Liver (tissue), 9 donors: ENCODE measurements around the gene GPD1. TPM values are rescaled to one million over a fixed set of nuclear protein-coding genes. Genes with fewer than 3 reads are reported as not detected.

ENCODE experiments used
- DNase-seq: peaks from one replicate; pipeline ENCODE4 v3.0.0-alpha.2; 2017; ENCODE audit warnings: low spot score
- H3K27ac ChIP-seq, 2 donors: one replicate each; pipeline ENCODE4 v1.7.0; 2013; ENCODE audit warnings: inconsistent platforms in 2 of 2, low read length in 2 of 2, control low read depth in 1 of 2, low read depth in 1 of 2, mild to moderate bottlenecking in 1 of 2
- H3K27me3 ChIP-seq, 4 donors: one replicate each; pipeline versions ENCODE4 v1.6.1 to v1.7.0; 2013; ENCODE audit warnings: low read length in 3 of 4, inconsistent platforms in 1 of 4, mild to moderate bottlenecking in 1 of 4, moderate library complexity in 1 of 4; ENCODE audit not compliant: control insufficient read depth in 4 of 4, insufficient read depth in 4 of 4
- H3K36me3 ChIP-seq, 4 donors: one replicate each; pipeline versions ENCODE4 v1.6.1 to v1.7.0; 2013; ENCODE audit warnings: low read length in 3 of 4, mild to moderate bottlenecking in 3 of 4, low read depth in 1 of 4, moderate library complexity in 1 of 4; ENCODE audit not compliant: control insufficient read depth in 4 of 4, insufficient read depth in 3 of 4
- H3K4me1 ChIP-seq, 4 donors: one replicate each; pipeline versions ENCODE4 v1.6.1 to v1.7.0; 2013; ENCODE audit warnings: low read length in 3 of 4, mild to moderate bottlenecking in 3 of 4, moderate library complexity in 1 of 4; ENCODE audit not compliant: control insufficient read depth in 4 of 4, insufficient read depth in 4 of 4
- H3K4me3 ChIP-seq, 3 donors: one replicate each; pipeline versions ENCODE4 v1.6.1 to v1.7.0; 2013; ENCODE audit warnings: low read length in 3 of 3, control low read depth in 1 of 3, low read depth in 1 of 3, mild to moderate bottlenecking in 1 of 3
- H3K9ac ChIP-seq, 2 donors: one replicate each; pipeline ENCODE4 v1.7.0; 2013; ENCODE audit warnings: low read length in 2 of 2, mild to moderate bottlenecking in 2 of 2, moderate library complexity in 2 of 2, control low read depth in 1 of 2, low read depth in 1 of 2
- H3K9me3 ChIP-seq, 4 donors: one replicate each; pipeline versions ENCODE4 v1.6.1 to v1.7.0; 2013; ENCODE audit warnings: low read length in 3 of 4; ENCODE audit not compliant: control insufficient read depth in 4 of 4
- EGR1 ChIP-seq, 2 donors: IDR thresholded peaks; 2 replicates each; pipeline ENCODE4 v1.6.1; 2016 to 2018; ENCODE audit warnings: antibody characterized with exemption in 2 of 2, low read depth in 2 of 2
- FOXA1 ChIP-seq: IDR thresholded peaks from 2 replicates; pipeline ENCODE4 v1.6.1; 2016; ENCODE audit warnings: antibody characterized with exemption
- FOXA2 ChIP-seq: IDR thresholded peaks from 2 replicates; pipeline ENCODE4 v1.6.1; 2016; ENCODE audit warnings: antibody characterized with exemption
- GABPA ChIP-seq, 2 donors: IDR thresholded peaks in 1 of 2; conservative IDR thresholded peaks in 1 of 2; 2 replicates each; pipeline ENCODE4 v1.6.1; 2016; ENCODE audit warnings: antibody characterized with exemption in 2 of 2, mild to moderate bottlenecking in 1 of 2, moderate library complexity in 1 of 2
- HNF4A ChIP-seq, 2 donors: conservative IDR thresholded peaks; 2 replicates each; pipeline ENCODE4 v1.6.1; 2016; ENCODE audit warnings: antibody characterized with exemption in 2 of 2, mild to moderate bottlenecking in 2 of 2
- HNF4G ChIP-seq: IDR thresholded peaks from 2 replicates; pipeline ENCODE4 v1.6.1; 2016; ENCODE audit warnings: antibody characterized with exemption
- JUND ChIP-seq, 2 donors: IDR thresholded peaks; 2 replicates each; pipeline ENCODE4 v1.6.1; 2016; ENCODE audit warnings: antibody characterized with exemption in 2 of 2
- NR2F2 ChIP-seq: IDR thresholded peaks from 2 replicates; pipeline ENCODE4 v1.6.1; 2016; ENCODE audit warnings: antibody characterized with exemption
- RAD21 ChIP-seq, 2 donors: IDR thresholded peaks; 2 replicates each; pipeline ENCODE4 v1.6.1; 2016; ENCODE audit warnings: antibody characterized with exemption in 2 of 2, mild to moderate bottlenecking in 2 of 2
- RXRA ChIP-seq, 2 donors: IDR thresholded peaks; 2 replicates each; pipeline ENCODE4 v1.6.1; 2017 to 2018; ENCODE audit warnings: antibody characterized with exemption in 2 of 2, mild to moderate bottlenecking in 1 of 2
- TAF1 ChIP-seq: conservative IDR thresholded peaks from 2 replicates; pipeline ENCODE4 v1.6.1; 2016; ENCODE audit warnings: antibody characterized with exemption, mild to moderate bottlenecking
- YY1 ChIP-seq: IDR thresholded peaks from 2 replicates; pipeline ENCODE4 v1.6.1; 2016; ENCODE audit warnings: antibody characterized with exemption, mild to moderate bottlenecking
- WGBS: extraction: QIAGEN DNeasy Blood & Tissue Kit; methylation state at CpG from one replicate; pipeline ENCODE4 v1.1.7; 2013; 5-methylcytosine and 5-hydroxymethylcytosine counted together
- polyA plus RNA-seq, 2 donors: library from polyadenylated mRNA; stranded (reverse) in 1 of 2; unstranded in 1 of 2; fragments of 200-250 nt in 1 of 2; fragments of >200 nt in 1 of 2; fragmentation: Nextera tagmentation in 1 of 2; extraction: Ambion mirVana in 1 of 2; gene quantifications; one replicate each; pipeline versions ENCODE4 v1.2.1 to v1.2.3, GENCODE V29; 2013 to 2015
- total RNA-seq, 2 donors: library from RNA; depleted of rRNA; stranded (reverse); fragments of >200 nt; gene quantifications; one replicate each; pipeline ENCODE4 v1.2.3, GENCODE V29; 2014
- TF ChIP-seq, protein P1 (sequence below): IDR thresholded peaks from 2 replicates; pipeline ENCODE4 v1.6.1; 2016; ENCODE audit warnings: antibody characterized with exemption
- TF ChIP-seq, protein P2 (sequence below): IDR thresholded peaks from 2 replicates; pipeline ENCODE4 v1.6.1; 2016; ENCODE audit warnings: antibody characterized with exemption, mild to moderate bottlenecking
- TF ChIP-seq, protein P3 (sequence below): IDR thresholded peaks from 2 replicates; pipeline ENCODE4 v1.6.1; 2016; ENCODE audit warnings: antibody characterized with exemption
- TF ChIP-seq, protein P4 (sequence below): fragments of 150-350 bp; IDR thresholded peaks from 2 replicates; pipeline ENCODE4 v1.5.1; 2017; ENCODE audit warnings: improper control_type of control experiment, low read depth, low read length; ENCODE audit not compliant: missing input control
- donor health status: healthy.
- donor health status: healthy.
- donor health status: healthy.
- donor health status: healthy.
- donor health status: healthy.

GPD1 gene
- total and polyA plus RNA-seq, 4 donors: 12.0 to 323 (median 85.6) TPM

DNA sequence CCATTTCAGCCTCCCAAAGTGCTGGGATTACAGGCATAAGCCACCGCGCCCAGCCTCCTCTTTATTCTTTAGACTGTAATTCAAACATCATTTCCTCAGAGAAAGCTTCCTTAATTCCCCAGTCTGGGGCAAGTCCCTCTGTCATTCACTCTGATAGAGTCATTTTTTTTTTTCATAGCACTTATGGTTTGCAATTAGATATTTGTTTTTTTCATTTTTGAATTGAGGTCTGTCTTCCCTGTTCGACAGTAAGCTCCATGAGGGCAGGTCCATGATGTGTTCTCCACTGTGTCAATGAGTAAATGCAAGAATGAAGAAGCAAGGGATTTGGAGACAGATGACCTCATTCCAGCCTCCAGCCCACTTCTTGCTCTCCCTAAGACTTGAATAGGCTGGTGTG, 34.3 kb upstream of the GPD1 start:
- no peak overlapping the region for H3K4me3 ChIP-seq
- 95% methylated on average over 3 of the region's 3 CpGs for WGBS

More for the DNA sequence above, 34.3 kb upstream of the GPD1 start:
- no peaks in the 10 kb centered on the region for H3K36me3 ChIP-seq
- H3K27me3 ChIP-seq: no peaks in the 10 kb centered on the region
- H3K27ac ChIP-seq: no peak overlapping the region
- no peak overlapping the region for H3K9ac ChIP-seq
- no peaks in the 10 kb centered on the region for H3K9me3 ChIP-seq
- DNase-seq: no peak
- TF ChIP-seq RAD21 (IDR thresholded peaks at IDR 0.05) (no peak), GABPA (IDR thresholded peaks at IDR 0.05 in 1 of 2, conservative IDR thresholded peaks at IDR 0.05 in 1 of 2) (no peak), NR2F2 (no peak), EGR1 (IDR thresholded peaks at IDR 0.05; ENCODE audit: low read depth in 2 of 2) (no peak), JUND (IDR thresholded peaks at IDR 0.05) (no peak), YY1 (no peak), HNF4G (no peak), TAF1 (no peak), HNF4A (conservative IDR thresholded peaks at IDR 0.05) (no peak), RXRA (IDR thresholded peaks at IDR 0.05) (no peak), FOXA2 (no peak), FOXA1 (no peak)
- TF ChIP-seq, protein P1, sequence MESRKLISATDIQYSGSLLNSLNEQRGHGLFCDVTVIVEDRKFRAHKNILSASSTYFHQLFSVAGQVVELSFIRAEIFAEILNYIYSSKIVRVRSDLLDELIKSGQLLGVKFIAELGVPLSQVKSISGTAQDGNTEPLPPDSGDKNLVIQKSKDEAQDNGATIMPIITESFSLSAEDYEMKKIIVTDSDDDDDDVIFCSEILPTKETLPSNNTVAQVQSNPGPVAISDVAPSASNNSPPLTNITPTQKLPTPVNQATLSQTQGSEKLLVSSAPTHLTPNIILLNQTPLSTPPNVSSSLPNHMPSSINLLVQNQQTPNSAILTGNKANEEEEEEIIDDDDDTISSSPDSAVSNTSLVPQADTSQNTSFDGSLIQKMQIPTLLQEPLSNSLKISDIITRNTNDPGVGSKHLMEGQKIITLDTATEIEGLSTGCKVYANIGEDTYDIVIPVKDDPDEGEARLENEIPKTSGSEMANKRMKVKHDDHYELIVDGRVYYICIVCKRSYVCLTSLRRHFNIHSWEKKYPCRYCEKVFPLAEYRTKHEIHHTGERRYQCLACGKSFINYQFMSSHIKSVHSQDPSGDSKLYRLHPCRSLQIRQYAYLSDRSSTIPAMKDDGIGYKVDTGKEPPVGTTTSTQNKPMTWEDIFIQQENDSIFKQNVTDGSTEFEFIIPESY: no peak
- TF ChIP-seq, protein P2, sequence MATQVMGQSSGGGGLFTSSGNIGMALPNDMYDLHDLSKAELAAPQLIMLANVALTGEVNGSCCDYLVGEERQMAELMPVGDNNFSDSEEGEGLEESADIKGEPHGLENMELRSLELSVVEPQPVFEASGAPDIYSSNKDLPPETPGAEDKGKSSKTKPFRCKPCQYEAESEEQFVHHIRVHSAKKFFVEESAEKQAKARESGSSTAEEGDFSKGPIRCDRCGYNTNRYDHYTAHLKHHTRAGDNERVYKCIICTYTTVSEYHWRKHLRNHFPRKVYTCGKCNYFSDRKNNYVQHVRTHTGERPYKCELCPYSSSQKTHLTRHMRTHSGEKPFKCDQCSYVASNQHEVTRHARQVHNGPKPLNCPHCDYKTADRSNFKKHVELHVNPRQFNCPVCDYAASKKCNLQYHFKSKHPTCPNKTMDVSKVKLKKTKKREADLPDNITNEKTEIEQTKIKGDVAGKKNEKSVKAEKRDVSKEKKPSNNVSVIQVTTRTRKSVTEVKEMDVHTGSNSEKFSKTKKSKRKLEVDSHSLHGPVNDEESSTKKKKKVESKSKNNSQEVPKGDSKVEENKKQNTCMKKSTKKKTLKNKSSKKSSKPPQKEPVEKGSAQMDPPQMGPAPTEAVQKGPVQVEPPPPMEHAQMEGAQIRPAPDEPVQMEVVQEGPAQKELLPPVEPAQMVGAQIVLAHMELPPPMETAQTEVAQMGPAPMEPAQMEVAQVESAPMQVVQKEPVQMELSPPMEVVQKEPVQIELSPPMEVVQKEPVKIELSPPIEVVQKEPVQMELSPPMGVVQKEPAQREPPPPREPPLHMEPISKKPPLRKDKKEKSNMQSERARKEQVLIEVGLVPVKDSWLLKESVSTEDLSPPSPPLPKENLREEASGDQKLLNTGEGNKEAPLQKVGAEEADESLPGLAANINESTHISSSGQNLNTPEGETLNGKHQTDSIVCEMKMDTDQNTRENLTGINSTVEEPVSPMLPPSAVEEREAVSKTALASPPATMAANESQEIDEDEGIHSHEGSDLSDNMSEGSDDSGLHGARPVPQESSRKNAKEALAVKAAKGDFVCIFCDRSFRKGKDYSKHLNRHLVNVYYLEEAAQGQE: no peak
- TF ChIP-seq, protein P3, sequence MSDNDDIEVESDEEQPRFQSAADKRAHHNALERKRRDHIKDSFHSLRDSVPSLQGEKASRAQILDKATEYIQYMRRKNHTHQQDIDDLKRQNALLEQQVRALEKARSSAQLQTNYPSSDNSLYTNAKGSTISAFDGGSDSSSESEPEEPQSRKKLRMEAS: no peak
- TF ChIP-seq, protein P4, sequence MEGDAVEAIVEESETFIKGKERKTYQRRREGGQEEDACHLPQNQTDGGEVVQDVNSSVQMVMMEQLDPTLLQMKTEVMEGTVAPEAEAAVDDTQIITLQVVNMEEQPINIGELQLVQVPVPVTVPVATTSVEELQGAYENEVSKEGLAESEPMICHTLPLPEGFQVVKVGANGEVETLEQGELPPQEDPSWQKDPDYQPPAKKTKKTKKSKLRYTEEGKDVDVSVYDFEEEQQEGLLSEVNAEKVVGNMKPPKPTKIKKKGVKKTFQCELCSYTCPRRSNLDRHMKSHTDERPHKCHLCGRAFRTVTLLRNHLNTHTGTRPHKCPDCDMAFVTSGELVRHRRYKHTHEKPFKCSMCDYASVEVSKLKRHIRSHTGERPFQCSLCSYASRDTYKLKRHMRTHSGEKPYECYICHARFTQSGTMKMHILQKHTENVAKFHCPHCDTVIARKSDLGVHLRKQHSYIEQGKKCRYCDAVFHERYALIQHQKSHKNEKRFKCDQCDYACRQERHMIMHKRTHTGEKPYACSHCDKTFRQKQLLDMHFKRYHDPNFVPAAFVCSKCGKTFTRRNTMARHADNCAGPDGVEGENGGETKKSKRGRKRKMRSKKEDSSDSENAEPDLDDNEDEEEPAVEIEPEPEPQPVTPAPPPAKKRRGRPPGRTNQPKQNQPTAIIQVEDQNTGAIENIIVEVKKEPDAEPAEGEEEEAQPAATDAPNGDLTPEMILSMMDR: no peak
- peaks cover 0 to 4% (median 0%) of the 10 kb centered on the region in 4 donors for H3K4me1 ChIP-seq
